ENCODE measurements around the gene CHRNA10.
"Not testable (repeated sequence)": the region's sequence is repeated elsewhere in the genome, so short reads cannot be mapped to it uniquely, and the experiment has no call there.

CHRNA10 gene

GRCh38 chr11:3662856-3663255 lies 8.3 kb downstream of the CHRNA10 start:
- DNase-seq: no peak
- no peak for TF ChIP-seq CTCF (IDR thresholded peaks at IDR 0.05; ENCODE audit: low read depth, low read length, missing control alignments)
- no peaks in the 10 kb centered on the region for H3K27me3 ChIP-seq (replicated peaks)
- no peak overlapping the region for H3K4me3 ChIP-seq (ENCODE audit: low read depth, low read length)
- in situ Hi-C loops (cut with HindIII; ENCODE audit: low pct_ligation_motif_present, low sequenced_read_pairs): no loop called here
- peaks cover 21% of the 10 kb centered on the region for H3K36me3 ChIP-seq (replicated peaks)
- H3K27ac ChIP-seq: no peak overlapping the region

GRCh38 chr11:3660960-3661359 lies 10.2 kb downstream of the CHRNA10 start:
- TF ChIP-seq CTCF (IDR thresholded peaks at IDR 0.05; ENCODE audit: low read depth, low read length, missing control alignments): no peak
- no peak overlapping the region for H3K27ac ChIP-seq
- no peaks in the 10 kb centered on the region for H3K27me3 ChIP-seq (replicated peaks)
- DNase-seq: no peak
- H3K36me3 ChIP-seq (replicated peaks): peaks cover 9% of the 10 kb centered on the region
- in situ Hi-C loops (cut with HindIII; ENCODE audit: low pct_ligation_motif_present, low sequenced_read_pairs): no loop called here
- no peak overlapping the region for H3K4me3 ChIP-seq (ENCODE audit: low read depth, low read length)

GRCh38 chr11:3659595-3660515 lies 11.3 kb downstream of the CHRNA10 start:
- no peak for DNase-seq
- in situ Hi-C loops (cut with HindIII; ENCODE audit: low pct_ligation_motif_present, low sequenced_read_pairs): no loop called here
- H3K4me3 ChIP-seq (ENCODE audit: low read depth, low read length): no peak overlapping the region
- no peaks in the 10 kb centered on the region for H3K27me3 ChIP-seq (replicated peaks)
- TF ChIP-seq CTCF (IDR thresholded peaks at IDR 0.05; ENCODE audit: low read depth, low read length, missing control alignments): no peak
- no peaks in the 10 kb centered on the region for H3K36me3 ChIP-seq (replicated peaks)
- H3K27ac ChIP-seq: no peak overlapping the region

- Histone ChIP-seq H3K36me3 (replicated peaks) (no peaks in the 10 kb centered on the region), H3K4me3 (ENCODE audit: low read depth, low read length) (no peak overlapping the region), H3K27me3 (replicated peaks) (no peaks in the 10 kb centered on the region), H3K27ac (no peak overlapping the region)
- in situ Hi-C loops (cut with HindIII; ENCODE audit: low pct_ligation_motif_present, low sequenced_read_pairs): no loop called here
- TF ChIP-seq CTCF (IDR thresholded peaks at IDR 0.05; ENCODE audit: low read depth, low read length, missing control alignments): no peak
- no peak for DNase-seq
Observed at GRCh38 chr11:3658252-3658651, 12.9 kb downstream of the CHRNA10 start.

GRCh38 chr11:3657331-3657730 lies 13.9 kb downstream of the CHRNA10 start:
- H3K4me3 ChIP-seq (ENCODE audit: low read depth, low read length); DNase-seq; H3K27me3 ChIP-seq (replicated peaks); H3K27ac ChIP-seq; H3K36me3 ChIP-seq (replicated peaks); in situ Hi-C loops (cut with HindIII; ENCODE audit: low pct_ligation_motif_present, low sequenced_read_pairs): not testable (repeated sequence)

GRCh38 chr11:3655547-3655946 lies 15.6 kb downstream of the CHRNA10 start:
- no peak for DNase-seq
- TF ChIP-seq CTCF (IDR thresholded peaks at IDR 0.05; ENCODE audit: low read depth, low read length, missing control alignments): no peak
- in situ Hi-C loops (cut with HindIII; ENCODE audit: low pct_ligation_motif_present, low sequenced_read_pairs): no loop called here

GRCh38 chr11:3652514-3652913 lies 18.7 kb downstream of the CHRNA10 start:
- H3K36me3 ChIP-seq (replicated peaks); DNase-seq; H3K4me3 ChIP-seq (ENCODE audit: low read depth, low read length); H3K27ac ChIP-seq; in situ Hi-C loops (cut with HindIII; ENCODE audit: low pct_ligation_motif_present, low sequenced_read_pairs); H3K27me3 ChIP-seq (replicated peaks): not testable (repeated sequence)

More at GRCh38 chr11:3655547-3655946, 15.6 kb downstream of the CHRNA10 start:
- H3K36me3 ChIP-seq (replicated peaks): no peaks in the 10 kb centered on the region
- no peak overlapping the region for H3K27ac ChIP-seq
- no peak overlapping the region for H3K4me3 ChIP-seq (ENCODE audit: low read depth, low read length)
- no peaks in the 10 kb centered on the region for H3K27me3 ChIP-seq (replicated peaks)

- in situ Hi-C loops (cut with HindIII; ENCODE audit: low pct_ligation_motif_present, low sequenced_read_pairs); H3K36me3 ChIP-seq (replicated peaks); H3K27me3 ChIP-seq (replicated peaks); H3K4me3 ChIP-seq (ENCODE audit: low read depth, low read length); H3K27ac ChIP-seq; DNase-seq: not testable (repeated sequence)
Observed at GRCh38 chr11:3649374-3649773, 21.8 kb downstream of the CHRNA10 start.

- H3K27me3 ChIP-seq (replicated peaks); DNase-seq; in situ Hi-C loops (cut with HindIII; ENCODE audit: low pct_ligation_motif_present, low sequenced_read_pairs); H3K36me3 ChIP-seq (replicated peaks); H3K4me3 ChIP-seq (ENCODE audit: low read depth, low read length); H3K27ac ChIP-seq: not testable (repeated sequence)
Observed at GRCh38 chr11:3648843-3649242, 22.3 kb downstream of the CHRNA10 start.

Measured in brain microvascular endothelial cell (primary cell).